Measurements from ENCODE around the gene WDFY4.

GRCh38 chr10:48901319-48901718, 216.6 kb downstream of the WDFY4 start:
- no peak for TF ChIP-seq CTCF (conservative IDR thresholded peaks at IDR 0.05 in 1 of 2, IDR thresholded peaks at IDR 0.05 in 1 of 2; ENCODE audit: extremely low read depth in 1 of 2, insufficient read depth in 1 of 2, low read depth in 1 of 2, low read length in 2 of 2)
- no peak for TF ChIP-seq EZH2 (IDR thresholded peaks at IDR 0.05; ENCODE audit: borderline replicate concordance, low read length)

All from mammary epithelial cell (primary cell).